SIG-M5 (cell line): Measurements from ENCODE around the gene SC5D.

Source experiments
- DNase-seq: peaks from one replicate; lab custom pipeline; 2025; lab: John Stamatoyannopoulos, UW

Gene SC5D, protein sequence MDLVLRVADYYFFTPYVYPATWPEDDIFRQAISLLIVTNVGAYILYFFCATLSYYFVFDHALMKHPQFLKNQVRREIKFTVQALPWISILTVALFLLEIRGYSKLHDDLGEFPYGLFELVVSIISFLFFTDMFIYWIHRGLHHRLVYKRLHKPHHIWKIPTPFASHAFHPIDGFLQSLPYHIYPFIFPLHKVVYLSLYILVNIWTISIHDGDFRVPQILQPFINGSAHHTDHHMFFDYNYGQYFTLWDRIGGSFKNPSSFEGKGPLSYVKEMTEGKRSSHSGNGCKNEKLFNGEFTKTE

DNA sequence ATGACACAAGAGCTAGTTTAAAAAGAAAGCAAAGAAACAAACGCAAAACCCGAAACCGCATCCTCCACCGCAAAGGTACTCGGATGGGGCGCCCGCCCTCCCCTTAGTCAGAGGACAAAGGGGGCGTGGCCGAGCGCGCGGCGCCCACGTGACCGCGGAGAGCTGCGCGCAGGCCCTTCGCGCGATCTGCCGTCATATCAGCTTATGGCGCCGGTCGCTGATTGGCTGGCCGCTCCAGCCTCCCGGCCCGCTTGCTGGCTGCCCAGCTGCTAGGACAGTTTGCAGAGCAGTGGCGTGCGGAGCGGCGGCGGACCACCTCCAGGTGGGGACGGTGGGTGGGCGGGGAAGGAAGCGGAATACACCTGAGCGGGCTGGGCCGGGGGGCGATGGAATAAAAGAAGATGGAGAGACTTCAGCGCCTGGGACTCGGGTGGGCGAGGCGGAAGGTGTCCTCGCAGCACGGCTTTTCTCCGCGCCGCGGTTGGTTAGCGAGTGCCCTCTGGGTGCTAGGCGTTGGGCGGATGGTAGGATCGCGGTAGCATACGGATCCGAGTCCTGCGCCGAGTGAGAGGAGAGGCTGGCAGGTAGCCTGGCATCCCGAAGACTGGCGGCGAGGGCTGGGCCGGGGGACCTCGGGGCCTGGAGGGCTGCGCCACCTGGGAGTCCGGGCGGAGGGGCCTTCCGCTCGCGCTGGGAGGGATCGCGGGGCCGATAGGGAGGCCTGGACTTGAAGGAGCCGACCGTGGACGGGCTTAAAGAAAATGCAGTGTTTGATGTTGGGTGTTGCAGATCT lies at the start of gene SC5D:
TSS of gene SC5D (plus strand) at position 277 of the 793 bp plus-strand sequence. CDS start 10,605 bp downstream, outside the sequence.
- DNase-seq = peak; percentile 16

DNA sequence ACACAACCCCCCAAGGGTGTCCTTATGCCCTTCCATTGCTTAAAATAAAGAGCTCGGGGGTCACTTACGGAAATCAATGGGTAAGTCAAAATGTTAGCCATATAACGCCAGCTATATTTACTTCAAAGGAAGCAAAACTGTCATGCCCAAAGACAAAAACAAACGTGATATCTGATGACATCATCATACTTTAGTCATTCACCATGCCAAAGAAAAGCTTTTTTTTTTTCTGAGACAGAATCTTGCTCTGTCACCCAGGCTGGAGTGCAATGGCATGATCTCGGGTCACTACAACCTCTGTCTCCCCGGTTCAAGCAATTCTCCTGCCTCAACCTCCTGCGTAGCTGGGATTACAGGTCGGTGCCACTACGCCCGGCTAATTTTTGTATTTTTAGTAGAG lies 47.7 kb upstream of the SC5D start:
- DNase-seq = no peak

DNA sequence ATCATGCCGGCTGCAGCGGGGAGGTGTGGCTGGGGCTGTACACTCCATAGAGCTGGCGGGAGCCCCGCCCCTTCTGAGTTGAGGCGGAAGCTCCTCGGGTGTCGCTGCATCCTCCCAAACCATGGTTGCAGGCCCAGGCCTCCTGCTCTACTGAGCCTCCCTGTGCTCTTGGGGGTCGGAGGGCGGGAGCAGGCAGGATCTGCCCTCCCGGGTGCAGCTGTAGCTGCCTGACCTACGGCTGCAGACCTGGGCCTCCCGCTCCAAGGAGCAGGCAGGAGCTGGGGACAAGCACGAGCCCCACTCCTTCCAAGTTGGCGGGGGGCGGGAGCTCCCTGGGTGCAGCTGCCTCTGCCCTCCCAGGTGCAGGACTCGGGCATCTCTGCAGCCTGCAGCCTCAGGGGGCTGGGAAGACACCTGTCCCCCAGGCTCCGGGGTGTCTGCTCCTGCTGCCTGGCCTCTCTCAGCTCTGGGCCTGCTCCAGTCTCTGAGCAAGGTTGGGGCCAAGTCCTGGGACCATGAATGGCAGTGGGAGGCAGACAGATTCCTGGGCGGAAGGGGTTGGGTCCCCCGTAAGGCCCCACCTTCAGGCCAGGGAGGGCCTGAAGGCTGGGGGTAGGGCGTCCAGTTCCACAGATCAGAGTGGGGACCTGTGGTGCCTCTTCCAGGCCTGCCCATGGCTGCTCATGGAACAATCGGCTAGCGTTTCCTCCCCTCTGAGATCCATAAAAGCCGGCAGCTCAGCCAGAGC lies 46.4 kb upstream of the SC5D start:
- DNase-seq = no peak

DNA sequence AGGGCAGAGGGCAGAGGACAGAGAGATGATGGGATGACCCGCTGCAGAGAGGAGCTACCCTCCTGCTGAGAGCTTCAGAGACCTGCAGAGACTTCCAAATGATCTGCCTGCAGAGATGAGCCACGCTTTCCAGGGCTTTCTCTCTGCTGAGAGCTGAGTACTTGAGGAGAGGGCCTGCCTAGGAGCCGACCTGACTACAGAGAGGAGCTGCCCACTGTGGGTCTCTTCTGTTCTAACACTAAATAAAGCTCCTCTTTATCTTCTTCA lies 45.9 kb upstream of the SC5D start:
- no peak for DNase-seq

DNA sequence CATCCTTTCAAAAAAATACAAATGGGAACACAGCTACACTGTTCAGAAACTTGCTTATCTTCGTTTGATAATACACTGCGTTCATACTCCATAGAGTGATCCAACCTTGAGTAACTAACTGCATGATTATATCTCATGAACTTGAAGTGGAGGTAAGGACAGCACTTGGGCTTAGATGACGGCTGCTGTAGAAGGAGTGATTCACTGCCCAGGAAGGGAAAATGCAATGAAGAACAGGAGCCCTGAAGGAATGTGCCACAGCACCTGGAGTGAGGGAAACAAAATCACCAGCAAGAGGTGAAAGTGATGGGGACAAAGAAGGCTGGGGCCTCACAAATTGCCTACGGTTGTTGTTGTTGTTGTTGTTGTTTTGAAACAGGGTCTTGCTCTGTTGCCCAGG lies 44.1 kb upstream of the SC5D start:
- DNase-seq = no peak

DNA sequence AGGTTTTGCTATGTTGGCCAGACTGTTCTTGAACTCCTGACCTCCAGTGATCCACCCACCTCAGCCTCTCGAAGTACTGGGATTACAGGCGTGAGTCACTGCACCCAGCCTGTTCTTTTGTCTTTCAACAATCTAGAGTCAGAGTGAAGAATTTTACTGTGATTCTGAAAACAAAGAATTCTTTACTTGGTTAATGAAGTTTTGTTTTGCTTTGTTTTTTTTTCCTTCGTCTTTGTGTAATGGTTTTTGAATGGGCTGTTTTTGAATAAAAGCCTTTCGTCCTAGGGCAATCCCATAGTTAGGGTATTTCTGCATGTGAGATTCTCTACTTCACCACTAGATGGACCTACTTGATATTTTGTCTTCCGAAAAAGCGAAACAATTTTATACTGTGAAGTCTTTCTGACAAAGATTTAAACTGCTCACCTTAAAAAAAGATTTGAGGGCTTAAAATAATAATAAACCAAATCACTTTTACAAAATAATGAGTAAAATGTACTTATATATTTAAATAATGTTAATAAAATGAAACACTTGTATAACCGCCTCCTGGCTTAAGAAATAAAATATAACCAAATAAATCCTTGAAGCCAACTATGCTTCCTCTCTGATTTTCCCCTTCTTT lies 43.4 kb upstream of the SC5D start:
- DNase-seq = no peak

DNA sequence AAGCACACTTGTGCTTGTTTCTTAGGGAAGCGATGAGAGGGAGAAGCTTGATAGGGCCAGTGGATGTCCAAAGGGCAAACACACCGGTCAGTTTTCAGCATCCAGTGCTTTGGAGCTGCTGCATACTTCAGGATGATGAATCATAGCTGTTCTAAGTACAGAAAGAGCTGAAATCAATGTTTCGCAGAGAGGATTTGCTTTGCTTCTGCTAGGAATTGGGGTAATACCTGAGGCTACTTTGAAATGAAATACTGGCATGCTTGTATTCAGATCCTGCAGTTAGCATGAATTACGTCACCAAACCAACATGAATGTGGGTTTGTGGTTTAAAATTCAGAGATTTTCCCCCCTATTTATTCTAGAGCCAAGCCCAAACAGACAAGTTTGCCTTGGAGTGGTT lies 41.7 kb upstream of the SC5D start:
- DNase-seq = no peak

DNA sequence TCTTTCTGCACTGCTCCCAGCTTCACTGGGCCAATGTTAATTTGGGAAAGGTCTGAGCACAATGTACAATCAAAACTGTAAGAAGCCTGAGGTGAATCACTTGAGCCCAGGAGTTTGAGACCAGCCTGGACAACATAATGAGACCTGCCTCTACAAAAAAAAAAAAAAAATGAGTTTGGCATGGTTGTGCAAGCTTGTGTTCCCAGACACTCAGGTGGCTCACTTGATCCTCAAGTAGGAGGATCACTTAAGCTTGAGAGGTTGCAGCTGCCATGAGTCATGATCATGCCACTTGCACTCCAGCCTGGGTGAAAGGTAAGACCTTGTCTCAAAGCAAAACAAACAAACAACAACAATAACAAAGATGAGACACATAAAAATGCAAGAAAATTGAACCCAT lies 38.6 kb upstream of the SC5D start:
- no peak for DNase-seq

DNA sequence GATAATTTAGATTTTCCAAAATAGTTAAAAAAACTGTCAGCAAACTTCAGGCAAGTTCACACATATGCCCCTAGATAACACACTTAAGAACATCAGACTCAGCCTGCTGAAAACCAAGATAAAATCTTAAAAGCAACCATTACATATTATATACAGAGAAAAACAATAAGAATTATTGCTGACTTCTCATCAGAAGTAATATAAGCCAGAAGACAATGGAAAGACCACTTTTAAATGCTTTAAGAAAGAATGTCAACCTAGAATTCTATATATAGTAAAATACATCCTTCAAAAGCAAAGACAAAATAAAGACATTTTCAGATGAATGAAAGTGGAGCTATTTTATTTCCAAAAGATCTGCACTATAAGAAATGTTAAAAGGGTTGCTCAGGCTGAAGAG lies 37.8 kb upstream of the SC5D start:
- no peak for DNase-seq

DNA sequence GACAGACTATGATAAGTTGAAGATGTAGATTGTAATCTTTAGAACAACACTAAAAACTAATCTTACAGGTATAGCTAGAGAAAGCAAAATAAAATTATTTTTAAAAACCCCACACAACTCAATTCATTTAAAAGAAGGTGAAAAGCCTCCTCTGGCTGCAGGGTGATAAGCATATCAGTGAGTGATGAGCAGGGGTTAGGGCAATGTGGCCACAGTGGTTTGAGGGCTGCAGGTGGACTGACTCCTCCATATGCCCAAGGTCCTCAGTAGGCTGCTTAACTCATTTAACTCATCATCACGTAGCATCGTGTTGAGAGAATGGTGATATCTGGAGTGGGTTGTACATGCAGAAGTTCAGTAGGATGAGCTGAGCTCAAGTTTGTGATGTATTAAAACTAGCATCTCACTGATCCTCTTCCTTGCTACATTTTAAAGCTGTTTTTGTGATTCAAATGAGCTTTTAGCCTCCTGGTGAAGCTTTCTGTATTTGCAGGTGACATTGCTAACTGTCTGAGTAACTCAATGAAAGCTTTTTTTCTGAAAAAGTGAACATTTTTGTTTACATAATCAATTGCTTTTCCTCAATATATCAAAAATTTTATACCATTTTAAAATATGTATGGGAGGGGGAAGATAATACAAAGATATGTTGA lies 37.0 kb upstream of the SC5D start:
- DNase-seq = no peak

DNA sequence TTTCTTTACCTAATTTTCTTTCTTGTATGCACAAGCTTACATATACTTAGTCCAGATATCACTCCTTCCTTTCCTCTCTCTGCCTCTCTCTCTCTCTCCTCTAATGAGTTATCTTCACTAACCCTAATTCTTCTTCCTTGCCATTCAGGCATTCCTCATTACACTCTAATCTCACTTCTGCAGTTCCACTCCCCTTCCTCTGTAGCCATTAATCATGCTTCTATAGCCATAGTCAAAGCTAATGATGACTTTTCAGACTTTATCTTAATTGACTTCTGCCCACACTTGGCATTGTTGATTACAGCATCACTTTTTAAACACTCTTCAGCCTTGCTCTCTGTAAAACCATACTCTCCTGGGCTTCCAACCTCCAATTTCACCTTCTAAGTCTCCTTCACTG lies 35.3 kb upstream of the SC5D start:
- DNase-seq = no peak

DNA sequence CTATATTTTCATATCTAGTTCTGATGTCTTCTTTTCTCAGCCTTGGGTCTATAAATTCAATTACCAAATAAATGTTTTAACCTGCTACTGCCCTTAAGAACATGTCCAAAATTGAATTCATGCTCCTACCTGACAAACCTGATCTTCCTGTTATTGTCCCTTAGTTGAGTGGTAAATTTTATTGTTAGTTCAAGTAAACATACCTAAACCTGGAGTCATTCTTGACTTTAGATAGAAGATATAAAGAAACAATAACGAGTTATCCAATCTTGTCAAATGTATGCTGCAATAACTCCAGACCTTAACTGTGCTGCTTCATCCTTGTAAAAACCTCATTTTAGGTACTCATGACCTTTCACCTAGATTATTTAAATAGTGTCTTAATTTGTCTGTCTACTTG lies 34.6 kb upstream of the SC5D start:
- no peak for DNase-seq

DNA sequence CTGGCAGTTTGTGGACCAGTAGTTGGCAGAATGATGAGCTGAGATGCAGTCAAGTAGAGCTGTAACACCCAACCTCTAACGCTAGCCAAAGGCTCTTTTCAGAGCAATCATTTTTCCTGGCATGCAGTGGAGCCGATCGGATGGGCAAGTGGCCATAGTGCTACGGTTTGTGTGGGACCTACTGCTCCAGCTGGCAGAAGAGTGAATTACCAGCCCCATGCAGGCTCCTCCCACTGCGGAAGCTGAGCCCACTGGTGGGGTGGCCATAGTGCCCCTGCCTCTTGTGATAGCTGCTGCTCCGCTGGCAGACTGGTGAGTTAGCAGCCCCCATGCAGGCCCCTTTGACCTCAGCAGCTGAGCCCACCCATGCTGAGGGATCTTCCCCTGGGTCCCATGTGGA lies 27.0 kb upstream of the SC5D start:
- no peak for DNase-seq

DNA sequence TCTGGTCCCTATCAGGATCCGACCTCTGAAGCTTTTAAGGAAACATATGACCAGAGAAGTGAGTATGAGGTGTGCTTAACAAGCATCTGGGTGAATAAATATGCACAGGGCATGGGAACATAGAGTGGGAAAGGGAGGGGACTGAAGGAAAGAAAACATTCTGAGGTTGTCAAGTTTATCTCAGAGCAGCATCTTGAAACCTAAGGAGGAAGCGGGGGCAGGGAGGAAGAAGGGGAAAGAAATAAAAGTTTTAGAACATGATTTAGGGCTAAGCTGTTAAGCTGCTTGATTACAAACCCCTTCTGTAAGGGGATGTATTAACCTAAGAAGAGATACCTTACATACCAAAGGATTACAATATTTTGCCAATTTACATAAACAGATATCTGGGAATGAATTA lies 24.0 kb upstream of the SC5D start:
- no peak for DNase-seq

DNA sequence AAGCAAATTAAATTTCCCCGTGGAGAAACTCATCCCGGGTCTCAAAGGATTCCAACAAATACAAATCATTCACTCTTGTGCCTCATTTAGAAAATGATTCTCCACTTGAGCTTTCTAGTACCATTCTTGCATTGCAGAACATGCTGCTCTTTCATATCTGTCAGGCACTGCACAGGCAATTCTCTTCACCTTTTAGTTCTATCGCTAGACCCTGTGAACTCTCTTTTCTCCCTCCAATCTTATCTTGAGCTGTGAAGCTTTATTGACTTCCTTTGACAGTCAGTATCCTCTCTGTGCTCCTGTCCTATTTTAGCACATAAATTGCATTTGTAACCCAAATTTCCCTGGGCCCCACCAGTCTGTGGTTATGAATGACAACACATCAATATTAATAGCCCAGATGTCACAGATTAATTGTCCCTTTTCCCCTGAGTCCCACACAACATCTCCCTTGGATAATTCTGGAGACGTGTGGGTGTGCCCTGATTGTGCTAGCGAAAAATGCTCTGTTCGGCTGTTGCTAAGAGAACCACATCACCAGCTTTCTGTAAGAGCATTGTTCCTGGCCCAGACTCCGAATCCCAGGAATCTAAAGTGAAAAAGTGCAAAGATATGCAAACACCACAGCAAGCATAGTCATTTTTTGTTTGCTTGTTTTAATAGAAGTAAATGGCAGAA lies 22.4 kb upstream of the SC5D start:
- DNase-seq = no peak

DNA sequence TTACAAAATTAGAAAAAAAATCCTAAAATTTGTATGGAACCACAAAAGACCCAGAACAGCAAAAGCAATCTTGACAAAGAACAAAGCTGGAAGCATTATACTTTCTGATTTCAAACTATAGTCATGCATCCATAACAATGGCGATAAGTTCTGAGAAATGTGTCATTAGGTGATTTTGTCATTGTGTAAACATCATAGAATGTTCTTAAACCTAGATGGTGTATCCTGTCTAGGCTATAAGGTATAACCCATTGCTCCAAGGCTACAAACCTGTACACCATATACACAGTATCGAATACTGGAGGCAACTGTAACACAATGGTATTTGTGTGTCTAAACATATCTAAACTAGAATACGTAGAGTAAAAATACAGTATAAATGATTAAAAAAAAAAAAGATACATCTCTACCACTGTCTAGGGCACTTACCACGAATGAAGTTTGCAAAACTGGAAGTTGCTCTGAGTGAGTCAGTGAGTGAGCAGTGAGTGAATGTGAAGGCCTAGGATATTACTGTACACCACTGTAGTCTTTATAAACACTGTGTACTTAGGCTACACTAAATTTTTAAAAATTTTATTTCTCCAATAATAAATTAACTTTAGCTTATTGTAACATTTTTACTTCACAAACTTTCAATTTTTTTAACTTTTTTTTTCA lies 18.1 kb upstream of the SC5D start:
- DNase-seq = no peak

DNA sequence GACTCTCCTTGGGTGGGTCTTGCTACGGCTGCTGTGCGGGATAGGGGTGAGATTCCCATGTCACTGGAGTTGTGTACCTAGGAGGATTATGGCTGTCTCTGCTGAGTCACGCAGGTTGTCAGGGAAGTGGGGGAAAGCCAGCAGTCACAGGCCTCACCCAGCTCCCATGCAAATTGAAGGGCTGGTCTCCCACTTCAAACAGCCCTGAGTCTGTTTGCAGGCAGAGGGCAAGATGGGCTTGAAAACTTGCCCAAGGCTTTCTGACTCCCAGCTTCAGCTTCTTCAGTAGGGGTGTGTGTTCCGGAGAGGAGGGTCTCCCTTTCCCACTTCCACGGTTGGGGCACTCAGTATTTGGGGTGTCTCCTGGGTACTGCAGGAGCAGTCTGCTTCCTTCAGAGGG lies 10.9 kb upstream of the SC5D start:
- no peak for DNase-seq

DNA sequence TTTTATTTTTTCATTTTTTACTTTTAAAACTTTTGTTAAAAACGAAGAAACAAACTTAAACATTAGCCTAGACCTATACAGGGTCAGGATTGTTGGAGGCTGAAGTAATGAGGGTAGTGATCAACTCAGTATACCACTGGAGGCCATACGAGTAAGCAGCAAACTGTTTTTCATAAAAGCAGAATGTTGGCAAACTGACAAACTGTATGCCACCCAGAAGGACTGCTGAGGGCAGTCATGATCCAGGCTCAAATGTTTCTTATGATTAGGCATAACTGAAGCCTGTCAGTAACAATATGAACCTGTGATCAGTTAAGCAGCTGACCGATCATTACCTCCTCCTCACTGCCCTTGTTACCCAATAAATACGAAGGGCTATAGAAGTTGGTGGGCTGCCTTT lies 10.2 kb upstream of the SC5D start:
- DNase-seq = no peak

DNA sequence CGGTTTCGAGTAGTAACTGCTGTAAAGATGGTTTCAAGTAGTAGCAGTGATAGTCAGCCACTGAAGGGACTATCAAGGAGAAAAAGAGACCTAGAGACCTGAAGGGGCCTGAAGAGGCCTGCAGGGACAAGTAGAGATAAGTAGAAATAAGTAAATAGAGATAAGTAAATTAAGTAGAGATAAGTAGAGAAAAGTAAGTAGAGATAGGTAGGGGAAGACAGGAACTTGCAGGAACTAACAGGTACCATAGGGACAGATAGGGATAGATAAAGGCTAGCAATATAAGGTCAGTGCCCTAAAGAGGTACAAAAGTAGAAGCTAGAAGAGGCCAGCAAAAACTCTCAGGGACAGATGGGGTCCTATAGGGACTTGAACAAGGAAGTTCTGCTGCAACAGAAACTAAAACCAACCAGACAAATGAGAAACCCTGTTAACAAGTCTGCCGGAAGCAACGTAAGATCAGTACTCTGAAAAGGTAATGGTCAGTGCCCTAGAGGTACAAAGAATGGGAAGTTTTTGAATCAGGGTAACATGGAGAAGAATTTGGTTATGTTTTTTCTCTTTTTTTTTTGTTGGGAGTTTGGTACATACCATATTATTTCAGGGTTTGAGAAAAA lies 9.6 kb upstream of the SC5D start:
- DNase-seq = no peak

DNA sequence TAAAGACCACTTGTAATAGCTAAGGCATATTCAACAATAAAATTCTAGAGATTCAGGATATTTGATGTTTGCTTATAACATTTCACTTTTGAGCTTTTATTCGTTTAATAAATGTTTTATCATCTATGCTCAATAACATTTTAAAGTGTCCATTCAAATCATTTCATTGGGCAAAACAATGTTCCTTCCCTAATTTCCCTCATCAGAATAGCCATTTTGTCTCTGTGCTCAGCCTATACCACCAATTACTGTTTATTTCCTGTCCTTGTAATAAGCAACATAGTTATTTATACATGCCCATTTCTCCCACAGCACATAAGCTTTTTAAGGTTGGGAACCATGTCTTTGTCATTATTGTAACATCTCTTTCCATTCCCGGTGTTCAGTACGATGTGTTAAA lies 1.3 kb upstream of the SC5D start:
- no peak for DNase-seq
